Bronchial epithelial cell (primary cell): ENCODE results near the gene TAL1. TPM values are rescaled to one million over a fixed set of nuclear protein-coding genes. Genes with fewer than 3 reads are reported as not detected.

Experiments used
- DNase-seq: peaks from one replicate; pipeline ENCODE4 v3.0.0-alpha.2; 2010; ENCODE audit warnings: low read depth
- FAIRE-seq: peaks from 2 replicates; lab custom pipeline; 2011; peaks lifted over from hg19 to GRCh38; lab: Jason Lieb, UNC
- H3K27me3 ChIP-seq: 2 replicates; pipeline ENCODE4 v1.5.1; 2011; ENCODE audit warnings: low read length; ENCODE audit not compliant: control insufficient read depth, insufficient read depth
- H3K36me3 ChIP-seq: 2 replicates; pipeline ENCODE4 v1.5.1; 2011; ENCODE audit warnings: low read length; ENCODE audit not compliant: control insufficient read depth, insufficient read depth
- H3K4me3 ChIP-seq: 2 replicates; pipeline ENCODE4 v1.5.1; 2011; ENCODE audit warnings: mild to moderate bottlenecking, low read depth, low read length, control low read depth
- CTCF ChIP-seq: IDR thresholded peaks from 2 replicates; pipeline ENCODE4 v1.5.1; 2011; ENCODE audit warnings: mild to moderate bottlenecking, moderate library complexity, low read length, control low read depth, inconsistent platforms; ENCODE audit not compliant: insufficient read depth, severe bottlenecking
- total RNA-seq: library from RNA; depleted of rRNA; stranded (reverse); fragments of >200 nt; gene quantifications from 2 replicates; pipeline ENCODE4 v1.2.1, GENCODE V29; 2014

The TAL1 gene
- total RNA-seq, 1 donor from 2014 or later, result not detected

- Histone ChIP-seq H3K27me3 (no peaks in the 10 kb centered on the region), H3K4me3 (no peak overlapping the region), H3K36me3 (no peaks in the 10 kb centered on the region)
- DNase-seq (no peak), FAIRE-seq (no peak)
- TF ChIP-seq CTCF, result no peak
Measured at GRCh38 chr1:47257224-47257623, 25.2 kb upstream of the TAL1 start.

- TF ChIP-seq CTCF, result no peak
- DNase-seq (no peak), FAIRE-seq (no peak)
- Histone ChIP-seq H3K4me3 (no peak overlapping the region), H3K36me3 (no peaks in the 10 kb centered on the region), H3K27me3 (no peaks in the 10 kb centered on the region)
Measured at GRCh38 chr1:47252795-47253194, 20.8 kb upstream of the TAL1 start.

GRCh38 chr1:47252369-47252768 lies 20.3 kb upstream of the TAL1 start:
- no peak for TF ChIP-seq CTCF

GRCh38 chr1:47249755-47250154 lies 17.7 kb upstream of the TAL1 start:
- Histone ChIP-seq H3K27me3 (peaks cover 1% of the 10 kb centered on the region), H3K4me3 (no peak overlapping the region), H3K36me3 (no peaks in the 10 kb centered on the region)
- DNase-seq, result no peak
- no peak for FAIRE-seq
- TF ChIP-seq CTCF, result no peak

More at GRCh38 chr1:47252369-47252768, 20.3 kb upstream of the TAL1 start:
- no peaks in the 10 kb centered on the region for H3K36me3 ChIP-seq
- H3K27me3 ChIP-seq, result no peaks in the 10 kb centered on the region
- DNase-seq, result no peak
- FAIRE-seq, result no peak
- H3K4me3 ChIP-seq, result no peak overlapping the region

- Histone ChIP-seq H3K36me3 (no peaks in the 10 kb centered on the region), H3K27me3 (peaks cover 3% of the 10 kb centered on the region), H3K4me3 (no peak overlapping the region)
- FAIRE-seq (no peak), DNase-seq (no peak)
- no peak for TF ChIP-seq CTCF
Measured at GRCh38 chr1:47244339-47244862, 12.4 kb upstream of the TAL1 start.

GRCh38 chr1:47243910-47244309 lies 11.9 kb upstream of the TAL1 start:
- FAIRE-seq, result peak; percentile 7
- TF ChIP-seq CTCF, result no peak
- no peak for DNase-seq
- H3K36me3 ChIP-seq, result no peaks in the 10 kb centered on the region
- H3K4me3 ChIP-seq, result no peak overlapping the region
- peaks cover 3% of the 10 kb centered on the region for H3K27me3 ChIP-seq
